Panc1 (cell line): Measurements from ENCODE around the gene JAKMIP3. TPM values are rescaled to one million over a fixed set of nuclear protein-coding genes. Genes with fewer than 3 reads are reported as not detected.

Source experiments
- ATAC-seq: fragments of 200-7000 bp; cut with Tn5 transposase; 2 replicates; pipeline ENCODE4 v1.9.1; 2020; ENCODE audit warnings: mild to moderate bottlenecking, moderate library complexity
- BruUV-seq: library from RNA; stranded (reverse); fragments of 400-500 nt; replicated peaks from 2 replicates; lab custom pipeline; 2021; lab: Mats Ljungman, UMichigan
- CTCF ChIA-PET: fragments of 300-600 bp; sonication (Branson Sonifier 250); formaldehyde crosslinking; loops from one replicate; lab custom pipeline; 2022; ENCODE audit warnings: antibody characterized with exemption; lab: Charles Lee
- POLR2A ChIA-PET: fragments of 300-600 bp; sonication (Branson Sonifier 250); formaldehyde crosslinking; loops from one replicate; lab custom pipeline; 2022; ENCODE audit warnings: antibody characterized with exemption; lab: Charles Lee
- DNase-seq: peaks from one replicate; pipeline ENCODE4 v3.0.0-alpha.2; 2010; ENCODE audit warnings: low read depth, low spot score
- H3K27ac ChIP-seq: 2 replicates; pipeline ENCODE4 v1.5.1; 2011; ENCODE audit warnings: mild to moderate bottlenecking, low read length, inconsistent platforms
- H3K27me3 ChIP-seq: fragments of 200-500 bp; sonication (Bioruptor generic); 2 replicates; pipeline ENCODE4 v1.6.0; 2014; ENCODE audit warnings: low read length, inconsistent platforms; ENCODE audit not compliant: control insufficient read depth, insufficient read depth
- H3K36me3 ChIP-seq: fragments of 200-500 bp; sonication (Bioruptor generic); 2 replicates; pipeline ENCODE4 v1.5.1; 2014; ENCODE audit warnings: inconsistent platforms, mild to moderate bottlenecking, low read length, moderate library complexity; ENCODE audit not compliant: control insufficient read depth, insufficient read depth
- H3K4me1 ChIP-seq: 2 replicates; pipeline ENCODE4 v1.5.1; 2011; ENCODE audit warnings: inconsistent platforms, mild to moderate bottlenecking, low read length, moderate library complexity; ENCODE audit not compliant: control insufficient read depth, insufficient read depth
- H3K4me3 ChIP-seq, 2 experiments: 2 replicates each; pipeline ENCODE4 v1.5.1; 2011 to 2012; ENCODE audit warnings: low read depth in 2 of 2, low read length in 2 of 2, mild to moderate bottlenecking in 2 of 2, inconsistent platforms in 1 of 2, moderate library complexity in 1 of 2
- H3K9me3 ChIP-seq: fragments of 200-500 bp; sonication (Bioruptor generic); 2 replicates; pipeline ENCODE4 v1.5.1; 2014; ENCODE audit warnings: low read depth, mild to moderate bottlenecking, inconsistent platforms, low read length, moderate library complexity; ENCODE audit not compliant: control insufficient read depth, insufficient read depth
- POLR2AphosphoS5 ChIP-seq: IDR thresholded peaks from 2 replicates; pipeline ENCODE4 v1.6.1; 2012; ENCODE audit warnings: mild to moderate bottlenecking, low read depth, low read length, moderate library complexity
- SIN3A ChIP-seq: IDR thresholded peaks from 2 replicates; pipeline ENCODE4 v1.6.1; 2012; ENCODE audit warnings: low read depth, mild to moderate bottlenecking, low read length, moderate library complexity, borderline replicate concordance; ENCODE audit not compliant: insufficient read depth
- TCF7L2 ChIP-seq: IDR thresholded peaks from 2 replicates; pipeline ENCODE4 v1.6.1; 2011; ENCODE audit warnings: mild to moderate bottlenecking, low read depth, low read length, inconsistent platforms
- in situ Hi-C: cut with HindIII; loops from 2 replicates; pipeline ENCODE4 v1.10.0; 2016; ENCODE audit warnings: low sequenced_read_pairs, low pct_unique_long_range_greater_than_20kb
- intact Hi-C: fragments of 100-400 bp; cut with micrococcal nuclease; formaldehyde crosslinking; loops from one replicate; pipeline ENCODE4 v1.10.0; 2022; ENCODE audit not compliant: unreplicated experiment
- total RNA-seq: library from RNA; stranded (reverse); gene quantifications from one replicate; pipeline ENCODE4 v1.2.1, GENCODE V29; 2021; ENCODE audit not compliant: unreplicated experiment
- TF ChIP-seq, protein P1 (sequence below), 2 experiments: IDR thresholded peaks; 2 replicates each; pipeline ENCODE4 v1.6.1; 2011 to 2012; ENCODE audit warnings: low read depth in 2 of 2, control low read depth in 1 of 2, low read length in 1 of 2, mild to moderate bottlenecking in 1 of 2, moderate library complexity in 1 of 2; ENCODE audit not compliant: insufficient read depth in 1 of 2
- TF ChIP-seq, protein P2 (sequence below): fragments of 450-650 bp; IDR thresholded peaks from 2 replicates; pipeline ENCODE4 v1.5.1; 2017; ENCODE audit warnings: mild to moderate bottlenecking

JAKMIP3 gene
- total RNA-seq, 1 experiment from 2014 or later: 1.5 TPM

DNA sequence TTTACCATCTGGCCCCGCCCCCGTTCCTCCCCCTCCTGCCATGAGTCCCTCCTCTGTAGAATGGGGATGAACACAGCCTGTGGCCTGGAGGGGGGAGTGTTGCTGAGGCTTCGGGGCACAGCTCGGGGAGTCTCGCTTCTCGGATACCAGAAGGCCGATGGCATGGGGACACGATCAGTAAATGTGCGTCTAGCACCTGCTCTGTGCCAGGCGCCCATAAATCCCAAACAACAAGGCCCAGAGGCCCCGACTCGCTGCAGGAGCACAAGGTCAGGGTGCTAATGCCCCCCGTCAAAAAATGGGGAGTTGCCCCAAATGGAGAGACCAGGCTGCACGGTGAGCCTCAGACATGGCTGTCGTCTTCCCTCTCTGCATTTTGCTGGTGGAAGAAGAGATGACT is 40.7 kb downstream of the JAKMIP3 start:
- TF ChIP-seq TCF7L2 (no peak), SIN3A (no peak), POLR2AphosphoS5 (no peak)
- TF ChIP-seq, protein P1, sequence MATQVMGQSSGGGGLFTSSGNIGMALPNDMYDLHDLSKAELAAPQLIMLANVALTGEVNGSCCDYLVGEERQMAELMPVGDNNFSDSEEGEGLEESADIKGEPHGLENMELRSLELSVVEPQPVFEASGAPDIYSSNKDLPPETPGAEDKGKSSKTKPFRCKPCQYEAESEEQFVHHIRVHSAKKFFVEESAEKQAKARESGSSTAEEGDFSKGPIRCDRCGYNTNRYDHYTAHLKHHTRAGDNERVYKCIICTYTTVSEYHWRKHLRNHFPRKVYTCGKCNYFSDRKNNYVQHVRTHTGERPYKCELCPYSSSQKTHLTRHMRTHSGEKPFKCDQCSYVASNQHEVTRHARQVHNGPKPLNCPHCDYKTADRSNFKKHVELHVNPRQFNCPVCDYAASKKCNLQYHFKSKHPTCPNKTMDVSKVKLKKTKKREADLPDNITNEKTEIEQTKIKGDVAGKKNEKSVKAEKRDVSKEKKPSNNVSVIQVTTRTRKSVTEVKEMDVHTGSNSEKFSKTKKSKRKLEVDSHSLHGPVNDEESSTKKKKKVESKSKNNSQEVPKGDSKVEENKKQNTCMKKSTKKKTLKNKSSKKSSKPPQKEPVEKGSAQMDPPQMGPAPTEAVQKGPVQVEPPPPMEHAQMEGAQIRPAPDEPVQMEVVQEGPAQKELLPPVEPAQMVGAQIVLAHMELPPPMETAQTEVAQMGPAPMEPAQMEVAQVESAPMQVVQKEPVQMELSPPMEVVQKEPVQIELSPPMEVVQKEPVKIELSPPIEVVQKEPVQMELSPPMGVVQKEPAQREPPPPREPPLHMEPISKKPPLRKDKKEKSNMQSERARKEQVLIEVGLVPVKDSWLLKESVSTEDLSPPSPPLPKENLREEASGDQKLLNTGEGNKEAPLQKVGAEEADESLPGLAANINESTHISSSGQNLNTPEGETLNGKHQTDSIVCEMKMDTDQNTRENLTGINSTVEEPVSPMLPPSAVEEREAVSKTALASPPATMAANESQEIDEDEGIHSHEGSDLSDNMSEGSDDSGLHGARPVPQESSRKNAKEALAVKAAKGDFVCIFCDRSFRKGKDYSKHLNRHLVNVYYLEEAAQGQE (IDR thresholded peaks at IDR 0.05; ENCODE audit: insufficient read depth in 1 of 2, low read depth in 2 of 2, low read length in 1 of 2): no peak
- TF ChIP-seq, protein P2, sequence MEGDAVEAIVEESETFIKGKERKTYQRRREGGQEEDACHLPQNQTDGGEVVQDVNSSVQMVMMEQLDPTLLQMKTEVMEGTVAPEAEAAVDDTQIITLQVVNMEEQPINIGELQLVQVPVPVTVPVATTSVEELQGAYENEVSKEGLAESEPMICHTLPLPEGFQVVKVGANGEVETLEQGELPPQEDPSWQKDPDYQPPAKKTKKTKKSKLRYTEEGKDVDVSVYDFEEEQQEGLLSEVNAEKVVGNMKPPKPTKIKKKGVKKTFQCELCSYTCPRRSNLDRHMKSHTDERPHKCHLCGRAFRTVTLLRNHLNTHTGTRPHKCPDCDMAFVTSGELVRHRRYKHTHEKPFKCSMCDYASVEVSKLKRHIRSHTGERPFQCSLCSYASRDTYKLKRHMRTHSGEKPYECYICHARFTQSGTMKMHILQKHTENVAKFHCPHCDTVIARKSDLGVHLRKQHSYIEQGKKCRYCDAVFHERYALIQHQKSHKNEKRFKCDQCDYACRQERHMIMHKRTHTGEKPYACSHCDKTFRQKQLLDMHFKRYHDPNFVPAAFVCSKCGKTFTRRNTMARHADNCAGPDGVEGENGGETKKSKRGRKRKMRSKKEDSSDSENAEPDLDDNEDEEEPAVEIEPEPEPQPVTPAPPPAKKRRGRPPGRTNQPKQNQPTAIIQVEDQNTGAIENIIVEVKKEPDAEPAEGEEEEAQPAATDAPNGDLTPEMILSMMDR: no peak
- ChIA-PET POLR2A (no interaction called here), CTCF (no interaction called here)
- Histone ChIP-seq H3K27me3 (no peaks in the 10 kb centered on the region), H3K36me3 (no peaks in the 10 kb centered on the region), H3K27ac (no peak overlapping the region), H3K4me1 (no peaks in the 10 kb centered on the region), H3K9me3 (no peaks in the 10 kb centered on the region), H3K4me3 (no peak overlapping the region)
- no peak for DNase-seq
- intact Hi-C loops: no loop called here
- ATAC-seq: no peak
- BruUV-seq: no TSS peak
- in situ Hi-C loops: no loop called here

DNA sequence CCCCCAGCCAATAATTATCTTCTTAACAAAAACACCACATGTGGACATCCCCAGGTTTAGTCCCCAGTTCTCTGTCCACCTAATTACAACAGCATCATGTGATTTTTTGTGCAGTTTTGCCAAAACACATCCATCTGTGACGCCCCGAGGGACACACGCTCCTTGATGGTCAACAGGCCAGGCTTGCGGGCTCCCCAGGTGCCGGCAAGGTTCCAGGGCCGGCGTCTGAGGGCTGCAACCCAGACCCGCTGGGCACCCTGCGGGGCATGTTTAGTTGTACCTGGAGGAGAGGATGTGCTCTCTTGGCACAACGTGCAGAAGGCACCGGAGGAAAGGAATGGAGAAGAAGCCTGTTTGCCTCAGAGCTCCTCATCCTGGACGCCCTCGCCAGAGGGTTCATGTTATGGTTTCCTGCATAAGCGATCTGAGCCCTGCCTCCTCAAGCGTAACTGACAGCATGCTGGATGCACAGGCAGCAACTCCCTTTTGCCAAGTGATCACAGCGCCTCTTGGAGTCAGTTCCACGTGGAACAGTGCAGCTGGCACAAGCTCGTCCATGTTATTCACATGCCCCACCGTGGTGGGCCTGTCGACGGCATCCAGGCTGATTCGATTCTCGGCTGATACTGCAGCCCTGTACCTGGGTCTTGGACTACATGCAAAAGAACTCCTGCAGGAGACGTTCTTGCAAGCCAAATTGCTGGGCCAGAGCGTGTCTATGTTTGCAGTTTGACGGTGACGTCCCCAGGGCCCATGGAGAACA is 41.6 kb downstream of the JAKMIP3 start:
- no peak overlapping the region for H3K27ac ChIP-seq
- H3K9me3 ChIP-seq: no peaks in the 10 kb centered on the region
- ChIA-PET POLR2A (no interaction called here), CTCF (no interaction called here)
- H3K27me3 ChIP-seq: no peaks in the 10 kb centered on the region
- DNase-seq (no peak), ATAC-seq (no peak)
- no peaks in the 10 kb centered on the region for H3K36me3 ChIP-seq
- TF ChIP-seq SIN3A (no peak), TCF7L2 (no peak), POLR2AphosphoS5 (no peak)
- TF ChIP-seq, protein P1 (IDR thresholded peaks at IDR 0.05; ENCODE audit: insufficient read depth in 1 of 2, low read depth in 2 of 2, low read length in 1 of 2): no peak
- TF ChIP-seq, protein P2: no peak
- BruUV-seq: no TSS peak
- no peaks in the 10 kb centered on the region for H3K4me1 ChIP-seq
- intact Hi-C loops: no loop called here
- H3K4me3 ChIP-seq: no peak overlapping the region
- in situ Hi-C loops: no loop called here
